Esophagus squamous epithelium (tissue), 5 donors: ENCODE results near the gene ZBTB4. TPM values are rescaled to one million over a fixed set of nuclear protein-coding genes. Genes with fewer than 3 reads are reported as not detected.
A peak's percentile ranks its signal among the peaks of the same experiment; 100 is the strongest.

ENCODE experiments used
- DNase-seq: peaks from one replicate; lab custom pipeline; 2025; lab: John Stamatoyannopoulos, UW
- H3K27ac ChIP-seq, 4 donors: fragments of 200-600 bp; sonication (generic); one replicate each; pipeline ENCODE4 v1.5.1; 2016 to 2019; ENCODE audit warnings: mild to moderate bottlenecking in 1 of 4
- H3K27me3 ChIP-seq, 4 donors: fragments of 200-600 bp; sonication (generic); 1 replicate in 3 of 4; 2 replicates in 1 of 4; pipeline versions ENCODE4 v1.5.1 to v1.6.0; 2017 to 2021; ENCODE audit warnings: antibody characterized with exemption in 1 of 4
- H3K36me3 ChIP-seq, 3 donors: fragments of 200-600 bp; sonication (generic); one replicate each; pipeline ENCODE4 v1.5.1; 2016 to 2019
- H3K4me1 ChIP-seq, 3 donors: fragments of 200-600 bp; sonication (generic); one replicate each; pipeline ENCODE4 v1.5.1; 2017 to 2019
- H3K4me3 ChIP-seq, 4 donors: fragments of 200-600 bp; sonication (generic); 1 replicate in 3 of 4; 2 replicates in 1 of 4; pipeline ENCODE4 v1.5.1; 2016 to 2019; ENCODE audit warnings: mild to moderate bottlenecking in 2 of 4, moderate library complexity in 1 of 4
- H3K9me3 ChIP-seq, 3 donors: fragments of 200-600 bp; sonication (generic); one replicate each; pipeline ENCODE4 v1.5.1; 2016 to 2019
- POLR2A ChIP-seq, 4 donors: fragments of 450-650 bp; IDR thresholded peaks; one replicate each; pipeline ENCODE4 v1.6.1; 2017; ENCODE audit warnings: antibody characterized with exemption in 4 of 4, mild to moderate bottlenecking in 4 of 4, moderate library complexity in 3 of 4
- WGBS, 2 donors: methylation state at CpG; one replicate each; pipeline ENCODE4 v1.1.5; 2018; 5-methylcytosine and 5-hydroxymethylcytosine counted together
- intact Hi-C: fragments of 100-400 bp; cut with DNase I; formaldehyde crosslinking; loops from one replicate; pipeline ENCODE4 v1.15.0; 2022
- total RNA-seq, 4 donors: library from RNA; depleted of rRNA; stranded (reverse); fragments of >200 nt; gene quantifications; one replicate each; pipeline ENCODE4 v1.1.0, GENCODE V29; 2016
- TF ChIP-seq, protein P1 (sequence below), 6 experiments: fragments of 450-650 bp in 4 of 6; fragments of 200-600 bp in 2 of 6; sonication (generic) in 2 of 6; IDR thresholded peaks; one replicate each; pipeline ENCODE4 v1.5.1; 2016 to 2019; ENCODE audit warnings: antibody characterized with exemption in 6 of 6, mild to moderate bottlenecking in 4 of 6, moderate library complexity in 4 of 6
- donor health status: DM: yes; HTN: yes; CAD: no.

Gene ZBTB4
- total RNA-seq, 4 donors from 2014 or later = 13.4 to 35.1 (median 28.5) TPM

DNA sequence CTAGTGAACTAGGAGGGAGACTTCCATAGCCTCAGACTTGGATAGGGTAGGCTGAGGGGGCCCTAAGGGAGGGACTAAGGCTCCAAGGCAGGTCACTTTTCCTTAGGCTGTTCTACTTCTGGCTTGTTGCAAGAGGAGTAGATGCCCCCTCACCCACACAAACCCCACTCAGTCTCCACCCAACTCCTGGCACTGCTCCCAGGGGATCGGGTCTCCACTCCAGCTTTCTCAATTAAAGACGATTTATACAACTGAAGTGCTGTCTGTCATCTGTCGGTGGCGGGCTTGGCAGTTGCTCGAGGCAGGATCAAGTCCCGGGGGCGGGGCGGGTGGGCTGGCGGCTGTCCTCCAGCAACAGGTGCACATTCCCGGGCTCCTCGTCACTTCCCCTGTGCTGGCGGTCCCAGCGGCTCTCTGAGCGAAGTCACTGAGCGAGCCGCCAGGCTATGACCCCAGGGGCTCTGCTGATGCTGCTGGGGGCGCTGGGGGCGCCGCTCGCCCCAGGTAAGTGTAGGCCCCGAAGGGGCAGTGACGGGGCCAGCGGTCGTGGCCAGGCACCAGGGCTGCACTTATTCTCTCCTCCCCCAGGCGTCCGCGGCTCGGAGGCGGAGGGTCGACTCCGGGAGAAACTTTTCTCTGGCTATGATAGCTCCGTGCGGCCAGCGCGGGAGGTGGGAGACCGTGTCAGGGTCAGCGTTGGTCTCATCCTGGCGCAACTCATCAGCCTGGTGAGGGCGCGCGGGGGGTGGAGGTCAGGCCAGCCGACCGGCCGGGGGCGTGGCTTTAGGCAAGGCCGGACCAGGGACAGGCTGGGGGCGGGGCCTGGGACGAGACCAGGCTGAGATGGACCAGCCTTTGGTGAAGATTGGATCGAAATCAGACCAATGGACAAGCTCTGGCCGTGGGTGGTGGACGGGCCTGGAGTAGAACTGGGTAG lies 34.5 kb downstream of the ZBTB4 start, which contains the start of gene CHRNB1:
CHRNB1 (plus strand) TSS at position 380 of the 937 bp plus-strand sequence; CDS start at position 447, 67 bp downstream.
- peaks cover 0 to 61% (median 5%) of the 10 kb centered on the region in 4 donors for H3K27me3 ChIP-seq
- peaks cover 26 to 55% (median 35%) of the 10 kb centered on the region in 3 donors for H3K4me1 ChIP-seq
- 6 to 9% methylated on average over 9 to 12 of the region's 51 CpGs for WGBS, 2 donors
- no peaks in the 10 kb centered on the region for H3K9me3 ChIP-seq
- no peak for DNase-seq
- H3K4me3 ChIP-seq = peak within 1 kb of the TSS; percentile 11 to 64 (median 42)
- intact Hi-C loops = loop anchor here (5.0 kb wide), 1 partner anchor 32 kb away; the partner anchor contains the start of gene ZBTB4
- H3K36me3 ChIP-seq = no peaks in the 10 kb centered on the region
- H3K27ac ChIP-seq = peak within 1 kb of the TSS; percentile 39 to 80 (median 57)
- TF ChIP-seq POLR2A (IDR thresholded peaks at IDR 0.05) = no peak
- TF ChIP-seq, protein P1, sequence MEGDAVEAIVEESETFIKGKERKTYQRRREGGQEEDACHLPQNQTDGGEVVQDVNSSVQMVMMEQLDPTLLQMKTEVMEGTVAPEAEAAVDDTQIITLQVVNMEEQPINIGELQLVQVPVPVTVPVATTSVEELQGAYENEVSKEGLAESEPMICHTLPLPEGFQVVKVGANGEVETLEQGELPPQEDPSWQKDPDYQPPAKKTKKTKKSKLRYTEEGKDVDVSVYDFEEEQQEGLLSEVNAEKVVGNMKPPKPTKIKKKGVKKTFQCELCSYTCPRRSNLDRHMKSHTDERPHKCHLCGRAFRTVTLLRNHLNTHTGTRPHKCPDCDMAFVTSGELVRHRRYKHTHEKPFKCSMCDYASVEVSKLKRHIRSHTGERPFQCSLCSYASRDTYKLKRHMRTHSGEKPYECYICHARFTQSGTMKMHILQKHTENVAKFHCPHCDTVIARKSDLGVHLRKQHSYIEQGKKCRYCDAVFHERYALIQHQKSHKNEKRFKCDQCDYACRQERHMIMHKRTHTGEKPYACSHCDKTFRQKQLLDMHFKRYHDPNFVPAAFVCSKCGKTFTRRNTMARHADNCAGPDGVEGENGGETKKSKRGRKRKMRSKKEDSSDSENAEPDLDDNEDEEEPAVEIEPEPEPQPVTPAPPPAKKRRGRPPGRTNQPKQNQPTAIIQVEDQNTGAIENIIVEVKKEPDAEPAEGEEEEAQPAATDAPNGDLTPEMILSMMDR (IDR thresholded peaks at IDR 0.05) = peak in 2 of 6 experiments; percentile 4 to 6

DNA sequence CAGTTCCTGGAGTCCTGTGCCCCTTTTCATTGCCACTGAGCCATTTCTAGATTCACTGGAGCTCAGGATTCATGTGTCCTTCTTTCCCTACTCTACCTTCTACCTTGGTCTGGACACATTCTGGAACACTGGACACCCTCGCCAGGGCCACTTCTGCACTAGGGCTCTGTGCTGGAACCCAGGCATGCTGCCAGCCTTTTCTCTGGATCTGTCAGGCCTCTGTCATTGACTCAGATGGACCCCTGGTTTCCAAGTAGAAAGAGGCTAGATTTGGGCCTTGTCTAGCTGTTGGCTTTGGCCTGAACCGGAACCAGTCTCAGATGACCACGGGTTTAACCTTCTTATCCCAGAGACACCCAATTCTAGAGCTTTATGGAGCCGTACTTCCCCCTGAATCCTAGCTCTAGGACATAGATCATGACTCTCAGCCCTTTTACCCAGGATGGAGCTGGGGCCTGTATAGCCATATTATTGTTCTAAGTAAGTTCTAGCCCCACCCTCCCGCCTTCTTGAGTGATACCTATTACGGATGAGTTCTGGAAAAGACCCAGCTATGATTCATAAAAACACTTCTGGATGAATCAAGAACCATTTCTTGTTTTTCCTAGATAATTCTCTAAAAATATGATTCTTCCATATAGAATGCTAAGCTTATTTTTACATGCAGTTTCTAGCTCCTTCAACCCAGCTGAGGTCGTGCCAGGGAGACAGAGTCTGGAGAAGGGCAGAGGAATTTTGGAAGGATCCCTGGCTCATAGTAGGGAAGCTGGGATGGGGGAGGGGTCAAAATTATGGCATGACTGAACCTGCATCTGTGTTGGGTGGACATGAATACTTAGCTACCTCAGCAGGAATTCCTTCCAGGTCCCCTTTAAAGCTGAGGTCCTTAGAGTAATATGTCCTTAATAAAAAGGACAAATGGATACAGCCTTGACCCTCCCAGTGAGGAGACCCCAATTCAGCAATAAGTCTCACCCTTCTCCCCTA lies 35.6 kb downstream of the ZBTB4 start:
- Histone ChIP-seq H3K36me3 (no peaks in the 10 kb centered on the region), H3K4me1 (peaks cover 35 to 66% (median 45%) of the 10 kb centered on the region in 3 donors), H3K27ac (peak overlapping the region; percentile 39 to 80 (median 57)), H3K4me3 (no peak overlapping the region), H3K27me3 (peaks cover 0 to 68% (median 8%) of the 10 kb centered on the region in 4 donors), H3K9me3 (no peaks in the 10 kb centered on the region)
- no peak for TF ChIP-seq POLR2A (IDR thresholded peaks at IDR 0.05)
- TF ChIP-seq, protein P1 (IDR thresholded peaks at IDR 0.05) = no peak
- DNase-seq = no peak
- intact Hi-C loops = loop anchor here (5.0 kb wide), 1 partner anchor 34 kb away; the partner anchor contains the start of gene ZBTB4
- WGBS, 2 donors = 54 to 76% methylated on average over 7 of the region's 7 CpGs

DNA sequence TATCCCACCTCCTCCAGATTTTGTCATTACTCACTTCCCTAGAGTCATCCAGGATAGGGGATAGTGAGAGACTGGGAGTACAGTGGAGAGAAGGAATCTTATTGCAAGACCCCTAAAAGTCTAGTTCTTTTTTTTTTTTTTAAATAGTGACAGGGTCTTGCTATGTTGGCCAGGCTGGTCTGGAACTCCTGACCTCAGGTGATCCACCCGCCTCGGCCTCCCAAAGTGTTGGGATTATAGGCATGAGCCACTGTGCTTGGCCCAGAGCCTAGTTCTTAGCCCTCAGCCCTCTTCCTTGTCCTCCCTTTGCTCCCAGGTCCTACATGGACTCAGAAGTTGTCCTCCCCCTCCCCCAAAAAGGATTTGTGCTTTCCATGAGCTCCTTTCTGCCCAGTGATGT lies 37.3 kb downstream of the ZBTB4 start:
- Histone ChIP-seq H3K36me3 (no peaks in the 10 kb centered on the region), H3K27ac (no peak overlapping the region), H3K4me1 (peaks cover 52 to 82% (median 62%) of the 10 kb centered on the region in 3 donors), H3K9me3 (no peaks in the 10 kb centered on the region), H3K4me3 (no peak overlapping the region), H3K27me3 (peaks cover 0 to 67% (median 8%) of the 10 kb centered on the region in 4 donors)
- TF ChIP-seq, protein P1 (IDR thresholded peaks at IDR 0.05) = no peak
- TF ChIP-seq POLR2A (IDR thresholded peaks at IDR 0.05) = no peak
- intact Hi-C loops = loop anchor here (5.0 kb wide), 1 partner anchor 35 kb away; the partner anchor contains the start of gene ZBTB4
- WGBS, 2 donors = 79 to 100% methylated on average over 2 of the region's 2 CpGs
- DNase-seq = no peak

DNA sequence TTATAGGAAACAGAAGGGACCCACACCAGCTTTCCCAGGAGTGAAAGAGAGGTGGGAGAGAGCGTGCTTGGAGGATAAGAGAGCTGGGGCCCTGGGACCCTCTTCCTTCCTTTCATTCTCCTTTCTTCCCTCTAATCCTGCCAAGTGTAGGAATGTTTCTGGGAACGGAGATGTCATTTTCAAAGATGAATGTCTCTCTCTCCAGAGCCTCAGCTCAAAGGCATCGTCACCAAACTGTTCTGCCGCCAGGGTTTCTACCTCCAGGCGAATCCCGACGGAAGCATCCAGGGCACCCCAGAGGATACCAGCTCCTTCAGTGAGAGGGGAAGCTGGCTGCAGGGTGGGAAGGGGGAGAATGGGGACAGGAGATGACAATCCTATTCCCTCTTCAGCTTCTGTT lies 38.2 kb downstream of the ZBTB4 start:
- DNase-seq = no peak
- Histone ChIP-seq H3K4me1 (peaks cover 60 to 82% (median 65%) of the 10 kb centered on the region in 3 donors), H3K27ac (no peak overlapping the region), H3K36me3 (no peaks in the 10 kb centered on the region), H3K4me3 (no peak overlapping the region), H3K9me3 (no peaks in the 10 kb centered on the region), H3K27me3 (peaks cover 0 to 61% (median 6%) of the 10 kb centered on the region in 4 donors)
- 31 to 47% methylated on average over 5 to 7 of the region's 7 CpGs for WGBS, 2 donors
- TF ChIP-seq POLR2A (IDR thresholded peaks at IDR 0.05) = no peak
- TF ChIP-seq, protein P1 (IDR thresholded peaks at IDR 0.05) = no peak
- intact Hi-C loops = loop anchor here (5.0 kb wide), 1 partner anchor 36 kb away; the partner anchor contains the start of gene ZBTB4
